Esophagus squamous epithelium (tissue), 4 donors: ENCODE data around the gene FMNL3.

Experiments
- CTCF ChIP-seq, 6 experiments: fragments of 450-650 bp in 4 of 6; fragments of 200-600 bp in 2 of 6; sonication (generic) in 2 of 6; IDR thresholded peaks; one replicate each; pipeline ENCODE4 v1.5.1; 2016 to 2019; ENCODE audit warnings: antibody characterized with exemption in 6 of 6, mild to moderate bottlenecking in 4 of 6, moderate library complexity in 4 of 6
- POLR2A ChIP-seq, 4 donors: fragments of 450-650 bp; IDR thresholded peaks; one replicate each; pipeline ENCODE4 v1.6.1; 2017; ENCODE audit warnings: antibody characterized with exemption in 4 of 4, mild to moderate bottlenecking in 4 of 4, moderate library complexity in 3 of 4

GRCh38 chr12:49643135-49643534 lies 64.1 kb downstream of the FMNL3 start:
- TF ChIP-seq POLR2A (IDR thresholded peaks at IDR 0.05) (no peak), CTCF (IDR thresholded peaks at IDR 0.05) (no peak)
